Neural progenitor cell (in vitro differentiated cells): ENCODE measurements around the gene SPIN1.

Experiments
- CTCF ChIP-seq: fragments of 200-600 bp; sonication (generic); IDR thresholded peaks from 2 replicates; pipeline ENCODE4 v1.5.1; 2017; ENCODE audit warnings: antibody characterized with exemption, mild to moderate bottlenecking
- EZH2 ChIP-seq: fragments of 200-600 bp; sonication (generic); IDR thresholded peaks from 2 replicates; pipeline ENCODE4 v1.6.1; 2017; ENCODE audit warnings: antibody characterized with exemption, mild to moderate bottlenecking, moderate library complexity
- EZH2phosphoT487 ChIP-seq: fragments of 200-600 bp; sonication (generic); IDR thresholded peaks from 2 replicates; pipeline ENCODE4 v1.6.1; 2017; ENCODE audit warnings: antibody characterized with exemption

DNA sequence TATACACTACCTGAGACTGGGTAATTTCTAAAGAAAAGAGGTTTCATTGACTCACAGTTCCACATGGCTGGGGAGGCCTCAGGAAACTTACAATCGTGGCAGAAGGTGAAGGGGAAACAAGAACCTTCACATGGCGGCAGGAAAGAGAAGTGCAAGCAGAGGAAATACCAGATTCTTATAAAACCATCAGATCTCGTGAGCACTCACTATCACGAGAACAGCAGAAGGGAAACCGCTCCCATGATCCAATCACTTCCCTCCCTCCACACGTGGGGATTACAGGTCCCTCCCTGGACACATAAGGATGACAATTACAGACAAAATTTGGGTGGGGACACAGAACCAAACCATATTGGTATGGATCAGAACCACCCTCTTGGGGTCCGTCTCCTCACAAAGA is 44.2 kb upstream of the SPIN1 start:
- TF ChIP-seq EZH2 = no peak
- TF ChIP-seq EZH2phosphoT487 = no peak
- no peak for TF ChIP-seq CTCF
